ENCODE measurements around the gene GRAMD2A. TPM values are rescaled to one million over a fixed set of nuclear protein-coding genes. Genes with fewer than 3 reads are reported as not detected.

The GRAMD2A gene
- total and polyA plus RNA-seq, 2 experiments from 2014 or later, result 0.70 to 2.8 TPM

GRCh38 chr15:72173864-72174550, 23.6 kb downstream of the GRAMD2A start (continued):
- TF ChIP-seq ZNF462 (CRISPR knock-in tag; IDR thresholded peaks at IDR 0.05), result no peak
- no peak for TF ChIP-seq POLR2AphosphoS5 (IDR thresholded peaks at IDR 0.05; ENCODE audit: low read depth)
- TF ChIP-seq ZNF331 (CRISPR knock-in tag; IDR thresholded peaks at IDR 0.05; ENCODE audit: low read depth), result no peak
- TF ChIP-seq EZH2phosphoT487 (IDR thresholded peaks at IDR 0.05; ENCODE audit: unreplicated experiment), result no peak
- no peak for TF ChIP-seq CTCF (conservative IDR thresholded peaks at IDR 0.05; ENCODE audit: low read depth in 2 of 2)
- no peak for TF ChIP-seq EZH2 (IDR thresholded peaks at IDR 0.05; ENCODE audit: low read depth, unreplicated experiment)
- TF ChIP-seq REST (IDR thresholded peaks at IDR 0.05; ENCODE audit: unreplicated experiment), result no peak
- no peak for TF ChIP-seq ETS1 (IDR thresholded peaks at IDR 0.05)
- TF ChIP-seq CREB1 (CRISPR knock-in tag; IDR thresholded peaks at IDR 0.05; ENCODE audit: low read depth), result no peak
- TF ChIP-seq ZNF114 (CRISPR knock-in tag; IDR thresholded peaks at IDR 0.05), result no peak
- no peak for TF ChIP-seq STAT1 (IDR thresholded peaks at IDR 0.05; ENCODE audit: unreplicated experiment)
- TF ChIP-seq JUNB (IDR thresholded peaks at IDR 0.05; ENCODE audit: unreplicated experiment), result no peak

Data from GM23338 (cell line).